ENCODE data around the gene ELAPOR1. TPM values are rescaled to one million over a fixed set of nuclear protein-coding genes. Genes with fewer than 3 reads are reported as not detected.
"Not testable (repeated sequence)": the region's sequence is repeated elsewhere in the genome, so short reads cannot be mapped to it uniquely, and the experiment has no call there.

ELAPOR1 gene
- total RNA-seq, 2 donors from 2014 or later: 1.4 to 4.0 TPM

- H3K4me3 Mint-ChIP-seq: no peak overlapping the region
- no peaks in the 10 kb centered on the region for H3K27me3 Mint-ChIP-seq
- DNase-seq (ENCODE audit: low spot score) (no peak), ATAC-seq (no peak)
- no peaks in the 10 kb centered on the region for H3K9me3 Mint-ChIP-seq
- H3K36me3 Mint-ChIP-seq: no peaks in the 10 kb centered on the region
- H3K27ac Mint-ChIP-seq: no peak overlapping the region
- H3K4me1 Mint-ChIP-seq (ENCODE audit: low read depth in 2 of 2): peaks cover 7% of the 10 kb centered on the region in 2 donors
Observed at GRCh38 chr1:109134423-109134822, 20.5 kb downstream of the ELAPOR1 start.

- peaks cover 7% of the 10 kb centered on the region in 2 donors for H3K4me1 Mint-ChIP-seq (ENCODE audit: low read depth in 2 of 2)
- H3K36me3 Mint-ChIP-seq: no peaks in the 10 kb centered on the region
- ATAC-seq: no peak
- DNase-seq (ENCODE audit: low spot score): no peak
- H3K27me3 Mint-ChIP-seq: no peaks in the 10 kb centered on the region
- no peak overlapping the region for H3K4me3 Mint-ChIP-seq
- no peaks in the 10 kb centered on the region for H3K9me3 Mint-ChIP-seq
- H3K27ac Mint-ChIP-seq: no peak overlapping the region
Observed at GRCh38 chr1:109135940-109136339, 22.0 kb downstream of the ELAPOR1 start.

GRCh38 chr1:109136766-109137165, 22.9 kb downstream of the ELAPOR1 start:
- H3K27ac Mint-ChIP-seq: no peak overlapping the region
- ATAC-seq (no peak), DNase-seq (ENCODE audit: low spot score) (no peak)

GRCh38 chr1:109137958-109138357, 24.0 kb downstream of the ELAPOR1 start:
- no peak overlapping the region for H3K4me3 Mint-ChIP-seq
- peaks cover 7% of the 10 kb centered on the region in 2 donors for H3K4me1 Mint-ChIP-seq (ENCODE audit: low read depth in 2 of 2)
- no peaks in the 10 kb centered on the region for H3K36me3 Mint-ChIP-seq
- DNase-seq (ENCODE audit: low spot score) (no peak), ATAC-seq (no peak)
- H3K27me3 Mint-ChIP-seq: no peaks in the 10 kb centered on the region
- no peaks in the 10 kb centered on the region for H3K9me3 Mint-ChIP-seq
- no peak overlapping the region for H3K27ac Mint-ChIP-seq

More at GRCh38 chr1:109136766-109137165, 22.9 kb downstream of the ELAPOR1 start:
- Mint-ChIP-seq H3K4me3 (no peak overlapping the region), H3K27me3 (no peaks in the 10 kb centered on the region), H3K4me1 (ENCODE audit: low read depth in 2 of 2) (peaks cover 7% of the 10 kb centered on the region in 2 donors), H3K36me3 (no peaks in the 10 kb centered on the region), H3K9me3 (no peaks in the 10 kb centered on the region)

- no peak overlapping the region for H3K4me3 Mint-ChIP-seq
Observed at GRCh38 chr1:109138358-109138757, 24.4 kb downstream of the ELAPOR1 start.

GRCh38 chr1:109140392-109140791, 26.5 kb downstream of the ELAPOR1 start:
- no peak overlapping the region for H3K4me3 Mint-ChIP-seq
- no peak overlapping the region for H3K27ac Mint-ChIP-seq
- no peaks in the 10 kb centered on the region for H3K4me1 Mint-ChIP-seq (ENCODE audit: low read depth in 2 of 2)

More at GRCh38 chr1:109138358-109138757, 24.4 kb downstream of the ELAPOR1 start:
- ATAC-seq: no peak
- H3K27me3 Mint-ChIP-seq: no peaks in the 10 kb centered on the region
- H3K36me3 Mint-ChIP-seq: no peaks in the 10 kb centered on the region
- H3K4me1 Mint-ChIP-seq (ENCODE audit: low read depth in 2 of 2): peaks cover 7% of the 10 kb centered on the region in 2 donors
- no peaks in the 10 kb centered on the region for H3K9me3 Mint-ChIP-seq
- no peak for DNase-seq (ENCODE audit: low spot score)
- H3K27ac Mint-ChIP-seq: no peak overlapping the region

GRCh38 chr1:109142260-109142659, 28.3 kb downstream of the ELAPOR1 start:
- no peak for DNase-seq (ENCODE audit: low spot score)
- H3K4me1 Mint-ChIP-seq (ENCODE audit: low read depth in 2 of 2): no peaks in the 10 kb centered on the region
- no peak overlapping the region for H3K27ac Mint-ChIP-seq
- no peaks in the 10 kb centered on the region for H3K9me3 Mint-ChIP-seq
- H3K36me3 Mint-ChIP-seq: no peaks in the 10 kb centered on the region
- no peak overlapping the region for H3K4me3 Mint-ChIP-seq
- peaks cover 0 to 2% of the 10 kb centered on the region in 2 donors for H3K27me3 Mint-ChIP-seq
- ATAC-seq: no peak

More at GRCh38 chr1:109140392-109140791, 26.5 kb downstream of the ELAPOR1 start:
- H3K27me3 Mint-ChIP-seq: no peaks in the 10 kb centered on the region
- H3K36me3 Mint-ChIP-seq: no peaks in the 10 kb centered on the region
- DNase-seq (ENCODE audit: low spot score) (no peak), ATAC-seq (no peak)
- H3K9me3 Mint-ChIP-seq: no peaks in the 10 kb centered on the region

- not testable (repeated sequence) for DNase-seq (ENCODE audit: low spot score); H3K9me3 Mint-ChIP-seq; H3K27ac Mint-ChIP-seq; ATAC-seq; H3K4me1 Mint-ChIP-seq (ENCODE audit: low read depth in 2 of 2); H3K27me3 Mint-ChIP-seq; H3K36me3 Mint-ChIP-seq; H3K4me3 Mint-ChIP-seq
Observed at GRCh38 chr1:109142725-109143124, 28.8 kb downstream of the ELAPOR1 start.

- H3K4me3 Mint-ChIP-seq: no peak overlapping the region
Observed at GRCh38 chr1:109148987-109149561, 35.2 kb downstream of the ELAPOR1 start.

GRCh38 chr1:109149874-109150601, 36.1 kb downstream of the ELAPOR1 start:
- H3K27ac Mint-ChIP-seq: no peak overlapping the region
- no peaks in the 10 kb centered on the region for H3K36me3 Mint-ChIP-seq
- no peaks in the 10 kb centered on the region for H3K9me3 Mint-ChIP-seq
- ATAC-seq (peak in 1 of 2 donors; percentile 27), DNase-seq (ENCODE audit: low spot score) (no peak)
- peaks cover 0 to 2% of the 10 kb centered on the region in 2 donors for H3K27me3 Mint-ChIP-seq
- H3K4me1 Mint-ChIP-seq (ENCODE audit: low read depth in 2 of 2): no peaks in the 10 kb centered on the region
- H3K4me3 Mint-ChIP-seq: no peak overlapping the region

More at GRCh38 chr1:109148987-109149561, 35.2 kb downstream of the ELAPOR1 start:
- Mint-ChIP-seq H3K36me3 (no peaks in the 10 kb centered on the region), H3K9me3 (no peaks in the 10 kb centered on the region), H3K27me3 (peaks cover 0 to 2% of the 10 kb centered on the region in 2 donors), H3K4me1 (ENCODE audit: low read depth in 2 of 2) (no peaks in the 10 kb centered on the region), H3K27ac (no peak overlapping the region)
- DNase-seq (ENCODE audit: low spot score): no peak
- ATAC-seq: no peak

- no peaks in the 10 kb centered on the region for H3K27me3 Mint-ChIP-seq
- no peak overlapping the region for H3K27ac Mint-ChIP-seq
- DNase-seq (ENCODE audit: low spot score): no peak
- H3K36me3 Mint-ChIP-seq: no peaks in the 10 kb centered on the region
- no peaks in the 10 kb centered on the region for H3K9me3 Mint-ChIP-seq
- no peak for ATAC-seq
- H3K4me1 Mint-ChIP-seq (ENCODE audit: low read depth in 2 of 2): no peaks in the 10 kb centered on the region
- H3K4me3 Mint-ChIP-seq: no peak overlapping the region
Observed at GRCh38 chr1:109151146-109151990, 37.5 kb downstream of the ELAPOR1 start.

GRCh38 chr1:109152196-109152595, 38.3 kb downstream of the ELAPOR1 start:
- Mint-ChIP-seq H3K4me3 (no peak overlapping the region), H3K27ac (no peak overlapping the region)
- ATAC-seq: no peak

GRCh38 chr1:109156916-109157385, 43.0 kb downstream of the ELAPOR1 start:
- H3K27me3 Mint-ChIP-seq: no peaks in the 10 kb centered on the region
- ATAC-seq (no peak), DNase-seq (ENCODE audit: low spot score) (no peak)
- no peak overlapping the region for H3K27ac Mint-ChIP-seq
- H3K4me1 Mint-ChIP-seq (ENCODE audit: low read depth in 2 of 2): peaks cover 6 to 7% of the 10 kb centered on the region in 2 donors
- no peak overlapping the region for H3K4me3 Mint-ChIP-seq
- no peaks in the 10 kb centered on the region for H3K36me3 Mint-ChIP-seq
- H3K9me3 Mint-ChIP-seq: no peaks in the 10 kb centered on the region

More at GRCh38 chr1:109152196-109152595, 38.3 kb downstream of the ELAPOR1 start:
- H3K36me3 Mint-ChIP-seq: no peaks in the 10 kb centered on the region
- DNase-seq (ENCODE audit: low spot score): no peak
- H3K9me3 Mint-ChIP-seq: no peaks in the 10 kb centered on the region
- H3K4me1 Mint-ChIP-seq (ENCODE audit: low read depth in 2 of 2): no peaks in the 10 kb centered on the region
- H3K27me3 Mint-ChIP-seq: no peaks in the 10 kb centered on the region

Measured in natural killer cell treated with Interleukin-12 subunit alpha and Interleukin-12 subunit beta and Interleukin-15 and Interleukin-18, amount 100 ng/mL, for 72 hours (primary cell).